RCC 7860 (cell line): ENCODE results near the gene TAS1R2.
"Not testable (repeated sequence)": the region's sequence is repeated elsewhere in the genome, so short reads cannot be mapped to it uniquely, and the experiment has no call there.

Experiments used
- DNase-seq: peaks from one replicate; pipeline ENCODE4 v3.0.0-alpha.2; 2015; ENCODE audit warnings: low spot score
- FAIRE-seq: peaks from 2 replicates; lab custom pipeline; 2012; peaks lifted over from hg19 to GRCh38; lab: Jason Lieb, UNC

The TAS1R2 gene

GRCh38 chr1:18869847-18870594 lies 10.6 kb upstream of the TAS1R2 start:
- DNase-seq (no peak), FAIRE-seq (no peak)

DNA sequence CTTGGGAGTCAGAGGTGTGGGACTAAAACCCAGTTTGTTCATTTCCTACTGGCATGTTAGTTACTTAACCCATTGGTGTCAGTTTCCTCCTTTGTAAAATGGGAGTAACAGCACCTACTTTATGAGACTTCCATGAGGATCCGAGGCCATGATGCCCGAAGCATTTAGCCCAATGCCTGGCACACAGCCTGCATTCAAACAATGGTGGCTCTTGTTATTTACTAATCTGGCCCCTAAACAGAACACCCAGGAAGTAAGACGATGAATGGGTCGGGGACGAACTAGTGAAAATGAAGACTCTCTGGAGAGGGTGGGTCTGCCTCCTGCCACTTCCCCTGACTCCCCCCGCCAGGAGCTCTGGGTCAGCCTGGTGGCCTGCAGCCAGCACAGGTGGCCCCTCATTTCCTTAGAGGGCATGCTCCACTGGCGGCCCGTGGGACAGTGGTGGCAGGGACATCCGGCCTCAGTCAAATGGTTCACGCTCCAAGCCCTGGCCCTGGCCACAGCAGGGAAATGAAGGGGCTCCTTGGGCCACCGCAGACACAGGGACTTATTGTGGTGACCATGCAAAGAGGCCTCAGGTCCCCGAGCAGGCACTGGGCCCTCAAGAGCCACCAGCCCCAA lies 9.5 kb upstream of the TAS1R2 start:
- no peak for DNase-seq
- FAIRE-seq, result no peak

DNA sequence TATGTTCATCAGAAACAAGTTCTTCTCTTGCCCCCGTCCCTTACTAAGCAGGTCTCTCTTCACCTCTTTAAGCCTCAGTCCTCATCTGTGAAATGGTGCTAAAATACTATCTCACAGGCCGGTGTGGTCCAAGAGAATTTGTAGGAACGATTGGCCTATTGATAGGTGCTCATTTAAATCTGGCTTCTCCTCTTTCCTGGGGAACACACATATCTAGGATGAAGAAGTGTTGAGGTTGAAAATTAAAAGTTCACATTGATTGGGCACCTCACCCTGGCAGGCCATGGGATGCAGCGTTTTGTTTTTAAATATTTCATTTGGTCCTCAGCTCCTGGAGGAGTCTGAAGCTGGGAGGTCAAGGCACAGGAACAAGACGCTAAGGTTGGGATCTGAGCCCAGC lies 8.9 kb upstream of the TAS1R2 start:
- DNase-seq, result no peak
- no peak for FAIRE-seq

- FAIRE-seq, result no peak
Measured at GRCh38 chr1:18866846-18867245, 7.4 kb upstream of the TAS1R2 start.

GRCh38 chr1:18866314-18866713 lies 6.9 kb upstream of the TAS1R2 start:
- DNase-seq (no peak), FAIRE-seq (no peak)

More at GRCh38 chr1:18866846-18867245, 7.4 kb upstream of the TAS1R2 start:
- DNase-seq, result no peak

GRCh38 chr1:18865176-18865575 lies 5.7 kb upstream of the TAS1R2 start:
- FAIRE-seq (no peak), DNase-seq (no peak)

- no peak for DNase-seq
- FAIRE-seq, result no peak
Measured at GRCh38 chr1:18861590-18861989, 2.1 kb upstream of the TAS1R2 start.

DNA sequence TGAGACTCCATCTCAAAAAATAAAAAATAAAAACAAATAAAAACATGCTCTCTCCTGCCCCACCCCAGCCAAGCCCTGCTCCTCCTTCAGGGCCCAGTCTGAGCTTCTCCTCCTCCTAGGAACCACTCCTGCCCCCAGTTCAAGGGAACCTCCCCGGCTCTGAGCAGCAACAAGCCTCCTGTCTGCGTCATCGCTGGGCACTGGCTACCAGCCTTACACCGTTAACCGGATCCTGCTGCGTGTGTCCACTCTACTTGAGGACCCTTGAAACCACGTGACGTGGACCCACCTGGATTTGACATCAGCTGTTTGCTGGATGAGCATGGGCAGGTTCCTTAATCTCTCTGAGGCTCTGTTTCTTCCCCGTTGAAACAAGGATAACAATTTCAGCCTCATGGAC lies 1.6 kb upstream of the TAS1R2 start:
- FAIRE-seq, result no peak
- DNase-seq, result no peak

- FAIRE-seq (no peak), DNase-seq (no peak)
Measured at GRCh38 chr1:18858070-18858688, 1.3 kb downstream of the TAS1R2 start.

- no peak for FAIRE-seq
Measured at GRCh38 chr1:18856435-18856834, 3.0 kb downstream of the TAS1R2 start.

GRCh38 chr1:18855573-18855972 lies 3.9 kb downstream of the TAS1R2 start:
- FAIRE-seq (no peak), DNase-seq (no peak)

More at GRCh38 chr1:18856435-18856834, 3.0 kb downstream of the TAS1R2 start:
- no peak for DNase-seq

- FAIRE-seq, result no peak
Measured at GRCh38 chr1:18854331-18855025, 5.0 kb downstream of the TAS1R2 start.

DNA sequence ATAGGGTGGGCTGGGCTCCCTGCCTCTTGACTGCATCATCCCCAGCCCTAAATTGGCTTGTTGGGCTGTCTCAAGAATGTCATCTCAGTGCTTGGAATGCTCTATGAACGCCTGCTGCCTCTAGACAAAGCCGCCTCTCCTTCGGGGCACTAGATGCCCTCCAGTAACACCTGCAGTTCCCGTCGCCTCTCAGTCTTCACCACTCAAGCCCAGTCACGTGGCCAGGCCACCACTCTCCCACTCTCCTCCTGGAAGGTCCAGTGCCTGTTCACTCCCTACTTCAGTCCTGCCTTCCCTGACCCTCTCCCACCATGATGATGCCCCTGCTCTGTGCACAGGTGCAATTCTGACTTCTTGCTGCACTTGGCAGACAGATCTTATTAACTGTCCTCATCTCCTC lies 7.0 kb downstream of the TAS1R2 start:
- FAIRE-seq (no peak), DNase-seq (no peak)

More at GRCh38 chr1:18854331-18855025, 5.0 kb downstream of the TAS1R2 start:
- no peak for DNase-seq

DNA sequence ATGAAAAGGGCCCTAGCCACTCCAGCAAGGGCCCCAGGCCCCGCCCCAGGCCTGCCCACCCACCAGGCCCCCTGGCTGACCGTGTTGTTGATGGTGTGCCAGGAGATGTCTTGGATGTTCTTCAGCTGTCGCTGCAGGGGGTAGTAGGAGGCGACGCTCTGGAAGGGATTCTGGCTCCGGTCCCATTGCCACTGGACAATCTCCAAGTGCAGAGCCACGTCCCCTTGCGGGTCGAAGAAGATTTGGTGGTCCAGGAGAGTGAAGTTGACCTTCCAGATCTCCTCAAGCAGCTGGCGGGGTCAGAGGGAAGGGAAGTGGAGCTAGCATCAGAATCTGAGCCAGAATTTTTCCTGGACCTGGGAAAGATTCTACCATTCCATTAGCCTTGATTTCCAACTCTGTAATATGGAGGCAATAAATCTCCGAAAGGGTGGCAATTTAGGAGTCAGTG lies 10.2 kb downstream of the TAS1R2 start:
- FAIRE-seq (no peak), DNase-seq (no peak)

- not testable (repeated sequence) for DNase-seq, FAIRE-seq
Measured at GRCh38 chr1:18847723-18848122, 11.7 kb downstream of the TAS1R2 start.

GRCh38 chr1:18840145-18840544 lies 19.3 kb downstream of the TAS1R2 start:
- DNase-seq (no peak), FAIRE-seq (no peak)

DNA sequence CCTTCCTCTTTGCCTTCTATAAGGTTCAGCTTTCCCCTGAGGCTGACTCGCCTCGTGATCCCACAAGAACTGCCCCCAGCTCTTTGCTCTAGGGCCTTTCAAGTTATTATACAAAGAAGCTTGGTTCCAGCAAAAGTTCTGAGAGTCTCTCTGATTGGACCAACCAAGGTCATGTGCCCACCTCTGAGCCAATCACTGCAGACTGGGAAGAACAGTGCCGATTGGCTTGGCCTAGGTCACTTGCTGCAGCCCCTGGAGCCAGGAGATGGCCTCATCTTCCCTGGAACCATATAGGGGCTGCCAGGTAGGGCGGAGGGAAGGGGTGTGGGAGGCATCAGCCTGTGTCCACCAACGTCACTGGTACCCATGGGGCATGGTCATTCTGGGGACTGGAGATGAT lies 22.8 kb downstream of the TAS1R2 start:
- DNase-seq, result no peak
- FAIRE-seq, result no peak

DNA sequence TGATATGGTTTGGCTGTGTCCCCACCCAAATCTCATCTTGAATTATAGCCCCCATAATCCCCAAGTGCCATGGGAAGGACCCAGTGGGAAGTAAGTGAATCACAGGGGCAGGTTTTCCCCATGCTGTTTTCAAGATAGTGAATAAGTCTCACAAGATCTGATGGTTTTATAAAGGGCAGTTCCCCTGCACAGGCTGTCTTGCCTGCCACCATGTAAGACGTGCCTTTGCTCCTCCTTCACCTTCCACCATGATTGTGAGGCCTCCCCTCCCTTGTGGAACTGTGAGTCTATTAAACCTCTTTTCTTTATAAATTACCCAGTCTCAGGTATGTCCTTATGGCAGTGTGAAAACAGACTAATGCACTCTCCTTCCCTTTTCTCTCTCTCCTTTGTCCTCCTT lies 27.1 kb downstream of the TAS1R2 start:
- not testable (repeated sequence) for DNase-seq, FAIRE-seq

DNA sequence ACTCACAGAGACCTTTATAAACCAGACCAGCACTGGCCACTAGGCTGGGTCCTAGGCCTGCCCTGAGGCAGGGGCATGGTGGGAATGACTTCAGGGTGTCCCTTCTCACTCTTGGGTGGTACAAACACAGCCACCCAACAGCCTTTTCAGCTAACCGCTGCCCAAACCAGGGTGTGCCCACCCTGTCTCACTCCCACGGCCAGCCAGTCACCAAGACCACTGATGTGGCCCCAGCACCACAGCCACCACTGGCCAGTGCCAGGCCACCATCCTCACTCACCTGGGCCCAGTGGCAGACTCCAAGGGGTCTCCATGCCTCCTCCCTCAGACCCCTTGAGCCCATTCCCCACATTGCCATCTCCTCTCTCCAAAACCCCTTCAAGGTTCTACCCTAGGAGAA lies 27.8 kb downstream of the TAS1R2 start:
- DNase-seq, result no peak
- FAIRE-seq, result no peak

- no peak for DNase-seq
- no peak for FAIRE-seq
Measured at GRCh38 chr1:18830596-18830995, 28.9 kb downstream of the TAS1R2 start.

GRCh38 chr1:18829671-18830070 lies 29.8 kb downstream of the TAS1R2 start:
- FAIRE-seq, result no peak

More at GRCh38 chr1:18829671-18830070, 29.8 kb downstream of the TAS1R2 start:
- DNase-seq, result no peak
